Stimulated activated CD8-positive, alpha-beta memory T cell treated with anti-CD3 and anti-CD28 coated beads, Interleukin-4, amount 100 ng/mL, for 4 hours (primary cell): Measurements from ENCODE around the gene ARFGAP2.
"Not testable (repeated sequence)": the region's sequence is repeated elsewhere in the genome, so short reads cannot be mapped to it uniquely, and the experiment has no call there.

ENCODE experiments used
- DNase-seq, 2 donors: peaks; one replicate each; pipeline ENCODE4 v3.0.0-alpha.2; 2020; ENCODE audit warnings: low read depth in 2 of 2, low spot score in 1 of 2

ARFGAP2 gene

DNA sequence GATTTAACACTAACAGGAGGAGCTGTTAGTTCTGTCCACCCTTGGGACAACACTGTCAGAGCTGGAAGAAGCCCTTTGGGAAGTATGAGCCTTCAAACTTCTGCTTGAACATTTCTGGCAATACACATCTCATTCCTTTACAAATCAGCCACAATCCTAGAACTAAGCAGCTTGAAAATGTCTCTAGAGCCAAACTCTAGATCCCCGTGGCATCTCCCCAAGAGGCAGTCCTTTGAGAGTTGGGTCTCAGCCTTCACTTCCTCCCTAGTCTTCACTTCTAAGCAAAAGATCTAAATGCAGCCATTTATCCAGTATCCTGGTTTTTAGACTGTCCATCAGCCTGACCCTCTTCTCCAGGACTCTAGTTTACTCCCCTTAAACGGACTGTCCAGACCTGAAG is 26.9 kb downstream of the ARFGAP2 start:
- DNase-seq: no peak

DNA sequence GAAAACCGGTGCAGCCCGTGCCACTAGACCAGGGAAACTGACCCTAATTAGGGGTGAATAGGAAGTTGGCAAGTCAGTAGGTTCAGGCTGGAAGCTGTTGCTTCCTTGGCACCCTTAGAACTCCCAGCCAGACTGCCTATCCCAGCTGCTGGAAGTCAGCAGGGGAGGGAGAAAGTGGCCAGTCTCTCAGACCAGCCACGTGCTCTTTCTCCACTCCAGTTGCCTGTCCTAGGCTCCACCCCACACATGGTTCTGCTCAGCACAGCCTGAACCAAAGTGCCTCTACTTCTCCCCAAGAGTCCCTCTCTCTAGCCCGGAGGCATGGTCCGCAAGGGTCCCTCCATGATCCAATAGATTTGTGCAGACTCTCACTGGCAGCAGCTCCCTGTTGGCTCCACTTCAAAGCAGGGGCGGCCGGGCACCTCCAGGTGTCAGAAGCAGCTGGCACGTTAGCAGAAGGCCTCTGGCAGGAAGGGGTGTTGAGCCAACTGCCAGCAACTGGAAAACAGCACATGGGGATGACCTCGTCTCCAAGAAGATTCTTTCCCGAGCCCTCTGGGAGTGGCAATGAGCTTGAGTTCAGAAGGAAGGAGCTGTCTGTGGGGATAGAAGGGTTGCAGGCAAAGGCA is 27.7 kb downstream of the ARFGAP2 start:
- no peak for DNase-seq

DNA sequence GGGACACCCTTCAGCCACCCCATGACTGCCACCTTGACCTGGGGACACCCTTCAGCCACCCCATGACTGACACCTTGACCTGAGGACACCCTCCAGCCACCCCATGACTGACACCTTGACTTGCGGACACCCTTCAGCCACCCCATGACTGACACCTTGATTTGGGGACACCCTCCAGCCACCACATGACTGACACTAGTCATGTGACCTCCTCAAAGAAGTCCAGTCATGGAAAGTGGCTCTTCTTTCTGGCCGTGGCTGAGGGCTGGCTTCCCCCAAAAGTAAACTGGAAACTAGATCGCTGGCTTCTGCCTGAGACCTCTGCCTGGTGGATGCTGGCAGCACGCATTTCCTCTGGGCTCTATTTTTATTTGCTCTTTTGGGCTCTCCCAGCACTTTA is 28.4 kb downstream of the ARFGAP2 start:
- DNase-seq: no peak

DNA sequence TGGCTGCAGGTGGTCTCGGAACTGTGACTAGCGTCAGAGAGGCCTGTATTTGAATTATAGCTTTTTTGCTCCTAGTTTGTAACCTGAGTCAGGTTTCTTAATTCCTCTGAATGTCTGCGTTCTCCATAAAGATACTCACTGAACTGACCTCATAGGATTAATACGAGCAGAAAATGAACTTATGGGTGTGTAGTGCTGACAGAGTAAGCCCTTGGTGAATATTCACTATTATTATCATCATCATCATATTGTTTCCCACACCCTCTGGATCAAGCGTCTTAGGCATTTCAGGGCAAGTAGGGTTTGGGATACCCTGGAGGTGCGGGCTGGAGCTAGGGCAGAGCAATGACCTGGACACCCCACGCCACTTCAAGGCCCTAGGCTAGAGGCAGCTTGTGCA is 29.0 kb downstream of the ARFGAP2 start:
- no peak for DNase-seq

DNA sequence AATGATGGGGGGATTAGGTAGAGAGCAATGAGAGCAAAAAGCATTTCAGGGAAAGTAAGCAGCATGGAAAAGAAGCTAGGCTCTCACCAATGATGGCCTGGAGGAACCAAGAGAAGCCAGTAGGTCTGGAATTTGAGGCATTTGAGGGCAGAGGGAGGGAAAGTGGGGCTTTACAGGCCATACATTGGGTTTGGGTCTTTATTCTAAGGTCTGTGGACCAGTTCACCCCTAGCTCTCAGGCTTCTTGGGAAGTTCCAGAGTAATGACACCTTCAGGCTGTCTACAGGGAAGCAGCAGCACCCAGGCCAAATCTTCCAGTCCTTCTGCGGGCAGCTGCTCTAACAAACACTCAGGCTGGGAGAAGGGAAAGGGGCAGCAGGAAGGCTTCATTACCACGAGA is 29.4 kb downstream of the ARFGAP2 start:
- no peak for DNase-seq

DNA sequence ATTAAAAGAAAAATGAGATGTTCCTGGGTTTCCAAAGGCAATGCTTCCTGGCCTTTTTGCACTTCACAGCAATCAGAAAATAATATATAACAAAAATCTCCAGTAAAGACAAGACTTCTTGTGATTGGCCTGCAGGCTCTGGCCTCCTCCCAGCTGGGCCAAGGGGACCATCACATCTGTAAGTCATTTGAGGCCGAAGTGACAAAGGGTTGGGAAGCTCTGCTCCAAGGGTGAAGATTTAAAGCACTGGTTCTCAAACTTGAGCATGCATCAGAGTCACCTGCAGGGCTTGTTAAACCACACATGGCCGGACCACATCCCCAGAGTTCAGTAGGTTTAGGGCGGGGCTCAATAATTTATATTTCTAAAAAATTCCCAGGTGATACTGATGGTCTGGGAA is 32.1 kb downstream of the ARFGAP2 start:
- no peak for DNase-seq

DNA sequence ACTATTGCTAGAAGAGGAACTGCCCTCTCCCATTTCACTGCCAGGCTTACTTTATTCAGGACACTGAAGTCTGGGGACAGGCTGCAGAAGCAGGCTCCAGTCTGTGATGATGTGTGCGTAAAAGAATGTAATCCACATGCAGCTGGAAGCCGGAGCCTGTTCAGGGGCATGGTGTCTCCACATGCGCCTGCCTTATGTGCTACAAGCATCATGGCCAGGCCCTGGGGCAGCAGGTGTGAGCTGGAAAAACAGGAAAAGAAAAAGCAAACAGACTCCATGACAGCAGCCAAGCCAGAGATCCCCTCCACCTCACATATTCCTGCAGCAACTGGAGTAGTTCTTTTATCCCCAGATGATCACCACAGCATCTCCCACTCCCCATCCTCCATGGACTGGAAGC is 33.4 kb downstream of the ARFGAP2 start:
- no peak for DNase-seq

DNA sequence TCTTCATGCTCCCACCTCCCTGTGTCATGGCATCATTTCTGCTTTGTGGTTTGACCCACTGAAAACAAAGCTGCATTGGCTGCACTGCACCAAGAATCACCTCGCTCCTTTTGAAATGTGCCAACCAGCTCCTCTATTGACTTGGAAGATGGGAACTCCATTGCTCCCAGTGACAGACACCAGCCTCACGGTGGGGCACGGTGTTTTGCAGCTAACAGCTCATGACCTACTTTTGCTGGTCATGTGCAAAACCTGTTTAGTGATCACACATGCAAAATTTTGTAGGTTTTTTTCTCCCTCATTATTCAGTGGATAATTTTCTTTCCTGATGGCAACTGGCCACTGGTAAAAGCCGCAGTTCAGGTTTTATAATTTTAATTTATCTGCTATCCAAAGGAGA is 36.8 kb downstream of the ARFGAP2 start:
- DNase-seq: no peak

DNA sequence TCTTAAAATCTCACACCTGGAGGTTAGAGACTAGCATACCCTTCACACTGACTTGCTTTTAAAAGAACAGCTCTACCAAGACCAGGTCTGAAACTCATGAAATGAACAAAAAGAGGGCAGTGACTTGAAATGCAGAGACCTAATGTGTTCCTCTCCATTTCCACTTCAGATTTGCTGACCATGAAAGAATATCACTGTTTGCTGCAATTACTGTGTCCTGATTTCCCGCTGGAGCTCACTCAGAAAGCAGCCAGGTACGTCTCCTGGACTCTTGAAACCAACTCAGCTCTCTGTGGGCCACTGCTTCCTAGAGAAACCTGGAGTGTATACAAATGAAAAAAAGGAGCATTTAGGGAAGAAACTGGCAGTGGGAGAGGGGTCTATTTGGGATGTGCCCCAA is 39.2 kb downstream of the ARFGAP2 start:
- no peak for DNase-seq

DNA sequence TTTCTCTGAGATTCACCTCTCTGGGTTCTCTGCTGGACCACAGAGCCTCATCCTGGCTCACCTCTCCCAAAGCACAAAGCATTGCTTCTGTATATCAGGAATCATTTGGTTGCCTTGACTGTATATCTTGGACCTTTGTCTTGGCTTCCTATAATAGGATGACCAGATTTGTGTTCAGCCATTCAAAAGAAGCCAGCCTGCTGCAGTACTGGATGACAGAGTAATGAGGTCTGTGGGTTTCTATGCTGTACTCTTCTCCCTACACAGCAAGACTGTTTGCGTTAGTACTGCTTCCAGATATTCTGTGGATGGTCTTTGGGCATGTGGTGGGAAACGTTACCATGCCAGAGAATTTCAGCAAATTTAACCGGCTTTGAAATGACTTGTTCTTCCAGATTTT is 39.8 kb downstream of the ARFGAP2 start:
- DNase-seq: no peak

DNA sequence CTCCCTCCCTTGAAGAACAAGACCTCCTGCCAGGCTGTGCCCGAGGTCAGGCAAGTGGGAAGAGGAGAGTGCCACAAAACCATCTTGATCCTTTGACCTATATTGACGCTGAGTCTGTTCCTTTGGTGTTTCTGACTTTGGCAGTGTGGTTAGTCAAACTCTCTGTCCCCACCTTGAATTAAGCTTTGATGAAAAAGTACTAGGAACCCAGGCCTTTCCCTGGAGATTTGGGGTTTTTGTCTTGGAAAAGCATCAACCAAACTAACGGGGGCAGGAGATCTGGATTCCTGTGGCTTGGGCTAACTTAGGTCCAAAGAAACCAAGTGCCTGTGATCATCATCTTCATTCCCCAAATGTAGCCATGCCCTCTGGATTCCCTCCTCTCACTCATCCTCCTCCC is 40.4 kb downstream of the ARFGAP2 start:
- no peak for DNase-seq

DNA sequence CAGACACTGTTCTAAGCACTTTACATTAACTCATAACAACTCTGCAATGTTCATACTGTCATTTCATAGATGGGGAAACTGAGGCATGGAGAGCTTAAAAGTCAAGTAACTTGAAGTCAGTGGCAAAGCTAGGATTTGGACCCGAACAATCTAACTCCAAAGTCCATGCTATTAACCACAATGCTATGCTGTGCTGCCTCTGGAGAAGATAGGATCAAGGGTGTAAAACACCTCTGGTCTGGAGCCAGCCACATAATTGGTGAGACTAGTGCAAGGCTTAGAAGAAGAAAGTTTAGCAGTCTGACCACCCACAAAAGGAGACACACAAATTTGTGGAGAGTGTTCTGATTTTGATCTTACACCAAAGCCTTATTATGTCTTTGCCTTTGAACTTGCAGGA is 43.7 kb downstream of the ARFGAP2 start:
- no peak for DNase-seq

DNA sequence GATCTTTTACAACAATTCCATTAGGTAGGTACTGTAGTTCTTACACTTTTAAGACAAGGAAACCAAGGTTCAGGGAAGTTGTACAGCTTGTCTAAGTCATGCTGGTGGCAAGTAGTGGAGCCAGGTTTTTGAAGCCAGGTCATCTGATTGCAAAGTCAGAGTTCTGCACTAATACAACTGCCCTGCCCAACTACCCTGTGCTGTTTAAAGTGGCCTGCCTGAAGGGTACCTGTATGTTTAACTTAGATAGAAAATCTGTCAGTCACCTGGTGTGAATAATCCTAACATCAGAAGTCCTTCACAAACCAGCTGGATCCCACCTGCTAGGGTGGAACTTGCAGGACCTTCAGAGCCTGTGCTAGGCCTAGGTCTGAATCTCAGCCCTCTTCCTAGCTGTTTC is 44.2 kb downstream of the ARFGAP2 start:
- DNase-seq: no peak

DNA sequence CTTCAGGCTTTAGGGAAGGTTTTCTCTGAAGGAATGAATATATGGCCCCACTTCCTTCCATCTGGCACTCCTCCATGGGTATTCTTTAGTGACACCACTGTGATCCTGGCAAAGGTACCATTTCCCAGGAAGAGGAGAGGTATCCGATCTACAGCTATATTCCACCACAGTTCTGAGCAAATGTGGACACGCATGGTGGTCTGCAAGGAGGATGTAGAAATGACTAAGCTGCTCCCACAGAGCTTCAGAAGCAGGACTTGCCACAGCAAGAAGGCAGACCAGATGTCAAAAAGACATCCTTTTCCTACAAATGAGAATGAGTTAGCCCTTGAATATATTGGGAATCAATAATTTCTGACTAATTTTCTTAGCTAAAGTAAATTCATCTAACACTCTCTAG is 45.5 kb downstream of the ARFGAP2 start:
- DNase-seq: no peak

DNA sequence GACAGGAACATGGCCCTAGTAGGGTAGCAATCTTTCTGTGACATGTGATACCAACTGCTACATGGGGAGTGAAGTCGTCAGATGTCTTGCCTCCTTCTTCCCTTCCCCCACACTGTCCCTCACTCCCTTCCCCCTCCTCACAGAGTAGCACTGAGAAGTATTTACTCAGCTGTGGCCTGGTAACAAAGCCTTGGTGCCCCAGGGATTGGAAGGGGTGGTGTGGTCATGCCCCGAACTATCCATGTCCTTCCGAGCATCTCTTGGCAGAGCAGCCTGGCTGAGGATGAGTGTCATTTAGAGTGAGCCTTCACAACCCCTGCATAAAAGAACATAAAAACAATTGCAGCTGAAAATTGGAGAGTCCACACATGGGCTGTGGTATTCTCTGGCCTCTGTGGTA is 46.1 kb downstream of the ARFGAP2 start:
- no peak for DNase-seq

DNA sequence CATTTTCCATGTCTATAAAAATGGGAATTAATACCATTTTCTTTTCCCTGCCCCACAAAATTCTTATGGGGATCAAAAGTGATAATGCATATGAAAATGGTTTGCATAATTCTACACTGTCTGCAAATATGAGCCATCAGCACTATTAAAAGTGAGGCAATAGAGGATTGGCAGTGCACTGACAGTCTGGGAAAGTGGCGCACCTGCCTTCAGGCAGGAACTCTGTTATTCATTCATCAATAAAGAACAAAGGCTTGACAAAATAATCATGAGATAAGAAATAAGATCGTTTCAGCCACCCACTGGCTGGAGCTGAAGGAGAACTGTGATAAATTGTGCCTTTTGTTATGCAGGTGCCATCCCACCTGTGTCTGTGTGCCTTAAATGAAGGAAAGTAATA is 49.5 kb downstream of the ARFGAP2 start:
- no peak for DNase-seq

DNA sequence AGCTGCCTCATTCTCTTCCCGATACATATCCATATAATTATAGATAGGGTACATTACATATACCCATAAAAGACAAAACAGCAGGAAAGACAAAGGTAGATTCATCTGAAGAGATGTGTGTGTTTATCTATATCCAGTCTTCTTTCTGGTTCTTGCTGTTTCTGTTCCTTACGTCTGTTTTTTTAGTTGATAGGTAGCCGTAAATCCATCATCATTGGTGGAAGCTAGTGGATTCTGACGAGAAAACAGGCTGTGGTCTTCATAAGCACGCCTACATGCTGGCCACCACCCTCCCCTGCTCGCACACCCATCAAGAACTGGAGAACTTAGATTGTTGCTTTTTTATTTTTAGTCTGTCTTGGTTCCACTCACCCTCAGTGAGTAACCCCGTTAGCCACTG is 51.6 kb downstream of the ARFGAP2 start:
- no peak for DNase-seq

DNA sequence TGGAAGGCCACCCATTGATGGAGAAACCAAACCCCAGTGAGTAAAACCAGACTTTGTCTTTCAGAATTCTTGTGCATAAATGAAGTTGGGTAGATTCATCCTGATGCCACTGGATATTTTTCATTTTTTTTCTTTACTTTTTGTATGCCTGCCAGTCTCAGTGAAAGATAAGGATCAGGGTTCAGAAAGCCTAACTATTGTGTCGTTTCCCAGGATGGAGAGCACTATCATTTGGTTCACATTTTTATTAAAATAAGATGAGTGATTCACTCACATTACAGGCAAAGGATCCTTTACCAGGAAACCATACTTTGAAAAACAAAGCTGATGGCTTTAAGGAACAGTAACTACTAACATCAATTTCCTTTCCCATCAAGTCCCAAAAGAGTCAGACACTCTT is 52.0 kb downstream of the ARFGAP2 start:
- DNase-seq: no peak

DNA sequence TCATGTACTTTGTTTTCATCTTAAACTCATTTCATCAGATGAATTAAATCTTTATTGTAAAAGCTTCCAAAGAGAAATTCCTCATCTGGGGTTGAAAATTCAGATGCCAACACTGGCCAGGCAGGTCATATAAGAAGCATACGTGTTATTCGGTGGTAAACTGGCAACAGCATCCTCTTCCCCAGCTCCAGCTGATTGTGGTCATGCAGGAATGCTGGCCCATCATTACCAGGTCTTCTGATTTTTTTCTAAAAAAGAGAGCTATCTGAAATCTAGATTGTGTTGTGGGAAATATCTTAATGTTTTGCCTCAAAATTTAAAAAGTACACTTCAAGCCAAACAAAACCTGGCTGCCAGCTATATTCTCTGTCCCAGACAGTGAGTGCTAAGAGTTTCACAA is 53.6 kb downstream of the ARFGAP2 start:
- no peak for DNase-seq

DNA sequence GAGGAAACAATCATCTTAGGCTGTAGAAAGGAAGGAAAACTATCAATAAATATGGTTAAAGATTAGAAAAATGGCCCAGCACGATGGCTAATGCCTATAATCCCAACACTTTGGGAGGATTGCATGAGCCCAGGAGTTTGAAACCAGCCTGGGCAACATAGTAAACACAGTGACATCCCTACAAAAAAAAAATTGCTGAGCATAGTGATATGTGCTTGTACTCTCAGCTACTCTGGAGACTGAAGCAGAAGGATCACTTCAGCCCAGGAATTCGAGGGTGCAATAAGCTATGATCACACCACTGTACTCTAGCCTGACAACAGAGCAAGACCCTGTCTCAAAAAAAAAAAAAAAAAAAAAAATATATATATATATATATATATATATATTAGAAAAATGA is 54.9 kb downstream of the ARFGAP2 start:
- DNase-seq: no peak

DNA sequence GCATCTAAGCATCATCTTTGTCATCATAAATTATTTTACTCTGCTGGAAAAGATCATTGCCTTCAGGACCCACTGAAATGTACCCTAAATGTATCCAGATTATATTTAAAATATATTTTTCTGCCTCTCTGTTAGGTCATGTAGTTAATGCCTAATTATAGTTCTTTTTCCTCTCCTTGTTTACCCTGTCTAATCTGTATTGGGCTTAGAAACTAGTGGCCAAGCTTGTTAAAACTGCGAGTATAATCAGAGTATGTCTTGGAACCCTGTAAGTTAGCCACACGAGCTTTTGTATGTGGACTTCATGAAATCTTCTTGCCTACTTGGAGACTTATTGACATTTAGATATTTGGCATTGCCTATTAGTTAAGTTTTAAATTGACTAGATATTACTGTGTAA is 55.6 kb downstream of the ARFGAP2 start:
- DNase-seq: no peak

DNA sequence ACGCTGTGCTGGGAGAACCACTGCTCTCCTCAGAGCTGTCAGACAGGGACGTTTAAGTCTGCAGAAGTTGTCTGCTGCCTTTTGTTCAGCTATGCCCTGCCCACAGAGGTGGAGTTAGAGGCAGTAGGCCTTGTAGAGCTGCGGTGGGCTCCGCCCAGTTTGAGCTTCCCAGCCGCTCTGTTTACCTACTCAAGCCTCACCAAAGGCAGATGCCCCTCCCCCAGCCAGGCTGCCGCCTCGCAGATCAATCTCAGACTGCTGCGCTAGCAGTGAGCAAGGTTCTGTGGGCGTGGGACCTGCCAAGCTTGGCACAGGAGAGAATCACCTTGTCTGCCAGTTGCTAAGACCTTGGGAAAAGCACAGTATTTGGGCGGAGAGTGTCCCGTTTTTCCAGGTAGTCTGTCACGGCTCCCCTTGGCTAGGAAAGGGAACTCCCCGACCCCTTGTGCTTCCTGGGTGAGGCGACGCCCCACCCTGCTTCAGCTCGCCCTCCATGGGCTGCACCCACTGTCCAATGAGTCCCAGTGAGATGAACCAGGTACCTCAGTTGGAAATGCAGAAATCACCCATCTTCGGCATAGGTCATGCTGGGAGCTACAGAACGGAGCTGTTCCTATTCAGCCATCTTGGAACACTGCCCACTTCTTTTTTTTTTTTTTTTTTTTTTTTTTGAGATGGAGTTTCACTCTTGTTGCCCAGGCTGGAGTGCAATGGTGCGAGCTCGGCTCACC is 57.6 kb downstream of the ARFGAP2 start:
- DNase-seq: not testable (repeated sequence)
